HepG2 (cell line): ENCODE measurements around the gene AP1G1. TPM values are rescaled to one million over a fixed set of nuclear protein-coding genes. Genes with fewer than 3 reads are reported as not detected.
"Not testable (repeated sequence)": the region's sequence is repeated elsewhere in the genome, so short reads cannot be mapped to it uniquely, and the experiment has no call there.

ENCODE experiments used
- ATAC-seq: fragments of 200-7000 bp; cut with Tn5 transposase; 3 replicates; pipeline ENCODE4 v1.9.1; 2020; ENCODE audit warnings: mild to moderate bottlenecking, moderate library complexity
- BruUV-seq: library from RNA; stranded (reverse); fragments of 400-500 nt; replicated peaks from 2 replicates; lab custom pipeline; 2021; lab: Mats Ljungman, UMichigan
- CTCF ChIA-PET: fragments of 300-600 bp; formaldehyde crosslinking; extraction: SDS; loops from one replicate; lab custom pipeline; 2021; ENCODE audit warnings: low total read pairs, inconsistent platforms, low intra/inter-chr PET ratio; lab: Yijun Ruan, JAX
- POLR2A ChIA-PET: fragments of 350-600 bp; sonication (Branson Sonifier 250); formaldehyde crosslinking; loops from one replicate; lab custom pipeline; 2020; ENCODE audit warnings: antibody characterized with exemption, inconsistent platforms; lab: Yijun Ruan, JAX
- DNase-seq: peaks from one replicate; pipeline ENCODE4 v3.0.0-alpha.2; 2015; ENCODE audit warnings: low spot score
- FAIRE-seq: peaks from 3 replicates; lab custom pipeline; 2011; peaks lifted over from hg19 to GRCh38; lab: Jason Lieb, UNC
- H2AFZ ChIP-seq: one replicate; pipeline ENCODE4 v1.6.1; 2011; ENCODE audit warnings: low read length, inconsistent platforms
- H3K27ac ChIP-seq: fragments of 300-600 bp; 3 replicates; pipeline ENCODE4 v1.8.0; 2011; ENCODE audit warnings: mixed run types, mild to moderate bottlenecking, mixed read lengths, low read length, inconsistent platforms; ENCODE audit not compliant: insufficient read depth; ENCODE audit errors: extremely low read length
- H3K27me3 ChIP-seq, 2 experiments: fragments of 200-600 bp in 1 of 2; 2 replicates in 1 of 2; 3 replicates in 1 of 2; pipeline versions ENCODE4 v1.6.0 to v1.8.0; 2011; ENCODE audit warnings: low read length in 2 of 2, mild to moderate bottlenecking in 2 of 2, moderate library complexity in 2 of 2, inconsistent platforms in 1 of 2; ENCODE audit not compliant: insufficient read depth in 2 of 2, control insufficient read depth in 1 of 2
- H3K36me3 ChIP-seq, 2 experiments: fragments of 200-600 bp in 1 of 2; replicated peaks in 1 of 2; 2 replicates in 1 of 2; 3 replicates in 1 of 2; pipeline versions ENCODE4 v1.5.1 to v1.8.0; 2011; ENCODE audit warnings: low read length in 2 of 2, inconsistent platforms in 1 of 2; ENCODE audit not compliant: insufficient read depth in 2 of 2, control insufficient read depth in 1 of 2
- H3K4me1 ChIP-seq: 2 replicates; pipeline ENCODE4 v1.5.1; 2012; ENCODE audit warnings: low read length, inconsistent platforms; ENCODE audit not compliant: insufficient read depth
- H3K4me2 ChIP-seq: 2 replicates; pipeline ENCODE4 v1.6.0; 2011; ENCODE audit warnings: low read depth, low read length, inconsistent platforms
- H3K4me3 ChIP-seq, 3 experiments: fragments of 200-600 bp in 1 of 3; sonication (generic), shearing (Covaris generic) in 1 of 3; replicated peaks in 1 of 3; 2 replicates each; pipeline ENCODE4 v1.5.1; 2011 to 2016; ENCODE audit warnings: low read length in 3 of 3, inconsistent platforms in 2 of 3, low read depth in 2 of 3, mild to moderate bottlenecking in 2 of 3, control low read depth in 1 of 3, mixed read lengths in 1 of 3; ENCODE audit not compliant: insufficient read depth in 1 of 3
- H3K79me2 ChIP-seq: one replicate; pipeline ENCODE4 v1.6.1; 2011; ENCODE audit warnings: low read length, inconsistent platforms; ENCODE audit not compliant: insufficient read depth
- H3K9ac ChIP-seq: 2 replicates; pipeline ENCODE4 v1.6.0; 2011; ENCODE audit warnings: mild to moderate bottlenecking, low read depth, low read length, inconsistent platforms; ENCODE audit not compliant: insufficient read depth
- H3K9me3 ChIP-seq: 2 replicates; pipeline ENCODE4 v1.5.1; 2012; ENCODE audit warnings: mild to moderate bottlenecking, low read length
- H4K20me1 ChIP-seq: 2 replicates; pipeline ENCODE4 v1.6.0; 2011; ENCODE audit warnings: inconsistent platforms, mild to moderate bottlenecking, low read length, moderate library complexity; ENCODE audit not compliant: insufficient read depth
- RBAK ChIP-seq: sonication (generic); formaldehyde crosslinking; IDR thresholded peaks from 2 replicates; pipeline ENCODE4 v1.5.1; 2020; ENCODE audit warnings: mild to moderate bottlenecking, missing genetic modification reagents
- ZNF772 ChIP-seq: sonication (generic); formaldehyde crosslinking; IDR thresholded peaks from 2 replicates; pipeline ENCODE4 v1.5.0; 2020; ENCODE audit warnings: mild to moderate bottlenecking, missing genetic modification reagents
- WGBS: methylation state at CpG from one replicate; pipeline ENCODE4 v1.1.6; 2017; ENCODE audit warnings: low lambda C conversion rate; 5-methylcytosine and 5-hydroxymethylcytosine counted together
- in situ Hi-C: cut with HindIII; loops from 2 replicates; pipeline ENCODE4 v1.10.0; 2017; ENCODE audit warnings: low pct_unique_long_range_greater_than_20kb; ENCODE audit not compliant: extremely low pct_ligation_motif_present
- intact Hi-C: fragments of 100-400 bp; cut with micrococcal nuclease; formaldehyde crosslinking; loops from one replicate; pipeline ENCODE4 v1.10.0; 2022; ENCODE audit not compliant: unreplicated experiment
- polyA plus RNA-seq, 8 experiments: library from polyadenylated mRNA; depleted of rRNA in 3 of 8; stranded (reverse) in 7 of 8; unstranded in 1 of 8; fragments of >200 nt; fragmentation: Illumina TruSeq in 4 of 8; extraction: Trizol in 4 of 8; gene quantifications; 2 replicates each; pipeline versions ENCODE4 v1.2.1 to v1.2.3, GENCODE V29; 2011 to 2016; ENCODE audit warnings: low read depth in 4 of 8, missing spikeins in 1 of 8, mixed read lengths in 1 of 8; ENCODE audit not compliant: insufficient read depth in 1 of 8
- total RNA-seq, 5 experiments: library from RNA; depleted of rRNA; stranded (reverse); fragments of >200 nt; fragmentation: Illumina TruSeq; extraction: Trizol; gene quantifications; 2 replicates each; pipeline ENCODE4 v1.2.3, GENCODE V29; 2016; ENCODE audit warnings: low read depth in 1 of 5

Gene AP1G1
- total and polyA plus RNA-seq, 2 of the 13 experiments (the other 11 are each of a cell fraction or from before 2014, with no cell fraction given): 62.2 to 66.2 TPM

DNA sequence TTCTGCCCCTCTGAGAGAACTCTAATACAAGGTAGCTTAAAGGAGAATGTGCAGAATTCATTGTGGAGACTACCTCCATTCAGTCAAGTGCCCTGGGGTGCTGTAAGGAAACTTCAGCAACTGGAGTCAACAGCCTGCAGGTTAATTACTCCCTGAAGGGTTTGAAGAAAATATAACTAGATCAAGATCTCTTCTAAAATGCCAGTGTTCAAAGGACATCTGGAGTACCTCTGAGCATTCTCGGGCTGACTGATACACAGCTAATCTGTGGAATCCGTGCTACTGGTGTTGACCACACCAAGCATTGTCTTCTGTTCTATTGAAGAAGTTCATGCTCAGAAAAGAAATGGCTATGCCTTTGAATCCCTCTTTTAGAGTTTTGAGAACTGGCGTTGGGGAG lies 25.7 kb upstream of the AP1G1 start (continued):
- no peak for TF ChIP-seq ZNF772
- TF ChIP-seq RBAK (CRISPR knock-in tag): no peak

GRCh38 chr16:71832112-71832511 lies 23.5 kb upstream of the AP1G1 start:
- BruUV-seq, H3K27ac ChIP-seq, H3K4me2 ChIP-seq, intact Hi-C loops, CTCF ChIA-PET, in situ Hi-C loops, H2AFZ ChIP-seq, FAIRE-seq, H4K20me1 ChIP-seq, ATAC-seq, H3K27me3 ChIP-seq, H3K9ac ChIP-seq, H3K79me2 ChIP-seq, H3K9me3 ChIP-seq, H3K4me3 ChIP-seq, DNase-seq, H3K36me3 ChIP-seq: not testable (repeated sequence)
- H3K4me1 ChIP-seq: peaks cover 10% of the 10 kb centered on the region; the same call in 1 of the 2 replicates
- 49% methylated on average over 2 of the region's 2 CpGs for WGBS
- POLR2A ChIA-PET: interaction anchor here (1.3 kb wide), 1 partner anchor 23 kb away, joined by 3 read pairs; the partner anchor contains the start of gene AP1G1

- DNase-seq, H3K27me3 ChIP-seq, H3K79me2 ChIP-seq, H3K27ac ChIP-seq, ATAC-seq, H3K9me3 ChIP-seq, in situ Hi-C loops, H3K4me2 ChIP-seq, H3K4me3 ChIP-seq, H3K36me3 ChIP-seq, POLR2A ChIA-PET, H4K20me1 ChIP-seq, H3K9ac ChIP-seq, CTCF ChIA-PET, intact Hi-C loops, BruUV-seq, FAIRE-seq, H2AFZ ChIP-seq: not testable (repeated sequence)
- 31% methylated on average over 3 of the region's 3 CpGs for WGBS
- H3K4me1 ChIP-seq: peaks cover 10% of the 10 kb centered on the region; the same call in 1 of the 2 replicates
These were observed 23.1 kb upstream of the AP1G1 start for GRCh38 chr16:71831698-71832097.
